ENCODE data around the gene CD300C.

- TF ChIP-seq CTCF (IDR thresholded peaks at IDR 0.05; ENCODE audit: insufficient read depth, low read depth, low read length) (no peak), EZH2 (IDR thresholded peaks at IDR 0.05; ENCODE audit: insufficient read depth, low read length) (no peak)
Measured at GRCh38 chr17:74584292-74585060, 38.6 kb upstream of the CD300C start.

Data from astrocyte (in vitro differentiated cells and primary cell).